AG04449 (cell line): ENCODE measurements around the gene AMN.

ENCODE experiments used
- CTCF ChIA-PET: fragments of 350-600 bp; formaldehyde crosslinking; extraction: SDS; loops from one replicate; lab custom pipeline; 2021; ENCODE audit warnings: antibody characterized with exemption; lab: Yijun Ruan, JAX
- POLR2A ChIA-PET: fragments of 400-600, 350-600 bp; formaldehyde crosslinking; extraction: SDS; loops from one replicate; lab custom pipeline; 2020; ENCODE audit warnings: antibody characterized with exemption, inconsistent platforms; lab: Yijun Ruan, JAX
- DNase-seq: peaks from one replicate; pipeline ENCODE4 v3.0.0-alpha.2; 2010; ENCODE audit warnings: low read depth, low spot score
- H3K4me3 ChIP-seq: 2 replicates; pipeline ENCODE4 v1.5.1; 2011; ENCODE audit warnings: low read depth, mild to moderate bottlenecking, control low read depth, low read length
- CTCF ChIP-seq: IDR thresholded peaks from one replicate; pipeline ENCODE4 v1.5.1; 2011; ENCODE audit warnings: mild to moderate bottlenecking, moderate library complexity, low read length, control low read depth, inconsistent platforms; ENCODE audit not compliant: insufficient read depth; ENCODE audit errors: missing control alignments

AMN gene

GRCh38 chr14:102964152-102964730, 41.8 kb downstream of the AMN start:
- no peak for TF ChIP-seq CTCF
- H3K4me3 ChIP-seq, result no peak overlapping the region
- ChIA-PET POLR2A (no interaction called here), CTCF (no interaction called here)
- DNase-seq, result no peak

- no peak for DNase-seq
- no peak overlapping the region for H3K4me3 ChIP-seq
- ChIA-PET CTCF (interaction anchor here (1.4 kb wide), 1 partner anchor 271 kb away, joined by 4 read pairs; no protein-coding TSS in a partner anchor), POLR2A (no interaction called here)
- TF ChIP-seq CTCF, result no peak
Observed at GRCh38 chr14:102965282-102965681, 42.8 kb downstream of the AMN start.

- no peak for DNase-seq
- POLR2A ChIA-PET, result no interaction called here
- CTCF ChIA-PET, result interaction anchor here (1.4 kb wide), 1 partner anchor 272 kb away, joined by 4 read pairs; no protein-coding TSS in a partner anchor
- no peak for TF ChIP-seq CTCF
- no peak overlapping the region for H3K4me3 ChIP-seq
Observed at GRCh38 chr14:102965971-102966655, 43.6 kb downstream of the AMN start.

- no peak overlapping the region for H3K4me3 ChIP-seq
- TF ChIP-seq CTCF, result no peak
- DNase-seq, result no peak
- ChIA-PET POLR2A (no interaction called here), CTCF (interaction anchor here (1.4 to 1.6 kb wide), 3 partner anchors 11 to 273 kb away, joined by 3 to 6 read pairs (median 4); no protein-coding TSS in a partner anchor)
Observed at GRCh38 chr14:102966681-102967505, 44.4 kb downstream of the AMN start.

- ChIA-PET CTCF (interaction anchor here (1.4 to 1.6 kb wide), 2 partner anchors 12 to 273 kb away, joined by 3 to 6 read pairs; no protein-coding TSS in a partner anchor), POLR2A (no interaction called here)
- DNase-seq, result no peak
- no peak overlapping the region for H3K4me3 ChIP-seq
- TF ChIP-seq CTCF, result no peak
Observed at GRCh38 chr14:102967506-102967795, 45.0 kb downstream of the AMN start.

GRCh38 chr14:102968306-102968705, 45.8 kb downstream of the AMN start:
- CTCF ChIA-PET, result interaction anchor here (1.6 kb wide), 1 partner anchor 12 kb away, joined by 6 read pairs; no protein-coding TSS in a partner anchor
- no peak for DNase-seq
- TF ChIP-seq CTCF, result no peak
- POLR2A ChIA-PET, result no interaction called here
- H3K4me3 ChIP-seq, result no peak overlapping the region
